GM10248 (cell line): ENCODE measurements around the gene GGT1.
"Not testable (repeated sequence)": the region's sequence is repeated elsewhere in the genome, so short reads cannot be mapped to it uniquely, and the experiment has no call there.

Experiments used
- CTCF ChIA-PET: fragments of 300-600 bp; sonication (Branson Sonifier 250); formaldehyde crosslinking; extraction: SDS; loops from one replicate; lab custom pipeline; 2021; ENCODE audit warnings: antibody characterized with exemption; lab: Yijun Ruan, JAX
- POLR2A ChIA-PET: fragments of 350-650 bp; sonication (Branson Sonifier 250); formaldehyde crosslinking; extraction: SDS; loops from one replicate; lab custom pipeline; 2020; ENCODE audit warnings: antibody characterized with exemption; lab: Yijun Ruan, JAX
- DNase-seq: peaks from one replicate; pipeline ENCODE4 v3.0.0; 2012; ENCODE audit errors: extremely low spot score
- CTCF ChIP-seq: IDR thresholded peaks from 2 replicates; pipeline ENCODE4 v1.5.1; 2012; ENCODE audit warnings: mild to moderate bottlenecking, low read depth; ENCODE audit errors: extremely low read depth, missing control alignments, control extremely low read depth

Gene GGT1

GRCh38 chr22:24595228-24595627, 7.8 kb upstream of the GGT1 start:
- no peak for TF ChIP-seq CTCF
- CTCF ChIA-PET = no interaction called here
- DNase-seq = no peak
- POLR2A ChIA-PET = no interaction called here

- POLR2A ChIA-PET = interaction anchor here (0.6 kb wide), 1 partner anchor 48 kb away, joined by 4 read pairs; no protein-coding TSS in a partner anchor
- CTCF ChIA-PET = no interaction called here
- no peak for TF ChIP-seq CTCF
- no peak for DNase-seq
Measured at GRCh38 chr22:24595863-24596262, 7.1 kb upstream of the GGT1 start.

GRCh38 chr22:24597076-24597475, 5.9 kb upstream of the GGT1 start:
- CTCF ChIA-PET = interaction anchor here (0.7 to 1.2 kb wide), 2 partner anchors 11 to 17 kb away, joined by 3 to 4 read pairs; no protein-coding TSS in a partner anchor
- DNase-seq, POLR2A ChIA-PET: not testable (repeated sequence)

GRCh38 chr22:24599514-24599913, 3.5 kb upstream of the GGT1 start:
- DNase-seq = no peak
- CTCF ChIA-PET = no interaction called here
- POLR2A ChIA-PET = no interaction called here
- TF ChIP-seq CTCF = no peak

- CTCF ChIA-PET, POLR2A ChIA-PET, DNase-seq: not testable (repeated sequence)
Measured at GRCh38 chr22:24599958-24600715, 2.9 kb upstream of the GGT1 start.

- CTCF ChIA-PET = no interaction called here
- POLR2A ChIA-PET = no interaction called here
- no peak for DNase-seq
- TF ChIP-seq CTCF = no peak
Measured at GRCh38 chr22:24601217-24602104, 1.5 kb upstream of the GGT1 start.

- DNase-seq, POLR2A ChIA-PET: not testable (repeated sequence)
- CTCF ChIA-PET = interaction anchor here (1.3 kb wide), 1 partner anchor 8 kb away, joined by 5 read pairs; no protein-coding TSS in a partner anchor
Measured at GRCh38 chr22:24602105-24602749, 766 bp upstream of the GGT1 start.

- DNase-seq, POLR2A ChIA-PET: not testable (repeated sequence)
- CTCF ChIA-PET = interaction anchor here (1.3 kb wide), 1 partner anchor 10 kb away, joined by 5 read pairs; no protein-coding TSS in a partner anchor
Measured at GRCh38 chr22:24603770-24604629, 1.0 kb downstream of the GGT1 start.

GRCh38 chr22:24606340-24606739, 3.3 kb downstream of the GGT1 start:
- POLR2A ChIA-PET = not testable (repeated sequence)

GRCh38 chr22:24607429-24607983, 4.5 kb downstream of the GGT1 start:
- CTCF ChIA-PET, POLR2A ChIA-PET: not testable (repeated sequence)
- peak; percentile 59 for DNase-seq

More at GRCh38 chr22:24606340-24606739, 3.3 kb downstream of the GGT1 start:
- CTCF ChIA-PET, DNase-seq: not testable (repeated sequence)

GRCh38 chr22:24608327-24608726, 5.3 kb downstream of the GGT1 start:
- CTCF ChIA-PET, DNase-seq, POLR2A ChIA-PET: not testable (repeated sequence)
